Measurements from ENCODE around the gene TCEAL7.

DNA sequence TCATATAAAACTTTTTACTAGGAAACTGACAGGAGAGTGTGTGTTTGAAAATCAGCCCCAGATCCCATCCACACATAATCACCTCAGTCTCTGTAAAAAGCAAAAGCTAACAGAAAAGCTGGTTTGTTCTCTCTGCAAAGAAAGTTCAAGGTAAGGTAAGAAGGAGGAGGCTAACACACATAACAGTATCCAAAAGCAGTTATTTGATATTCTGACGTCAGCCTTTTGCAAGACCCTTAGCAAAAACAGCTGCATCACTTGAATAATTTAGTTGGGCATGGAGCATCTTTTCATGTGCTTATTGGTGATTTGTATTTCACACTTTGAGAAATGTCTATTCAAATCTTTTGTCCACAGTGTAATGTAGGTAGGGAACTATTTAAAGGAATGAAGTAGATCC is 31.8 kb downstream of the TCEAL7 start:
- TF ChIP-seq, protein P1, sequence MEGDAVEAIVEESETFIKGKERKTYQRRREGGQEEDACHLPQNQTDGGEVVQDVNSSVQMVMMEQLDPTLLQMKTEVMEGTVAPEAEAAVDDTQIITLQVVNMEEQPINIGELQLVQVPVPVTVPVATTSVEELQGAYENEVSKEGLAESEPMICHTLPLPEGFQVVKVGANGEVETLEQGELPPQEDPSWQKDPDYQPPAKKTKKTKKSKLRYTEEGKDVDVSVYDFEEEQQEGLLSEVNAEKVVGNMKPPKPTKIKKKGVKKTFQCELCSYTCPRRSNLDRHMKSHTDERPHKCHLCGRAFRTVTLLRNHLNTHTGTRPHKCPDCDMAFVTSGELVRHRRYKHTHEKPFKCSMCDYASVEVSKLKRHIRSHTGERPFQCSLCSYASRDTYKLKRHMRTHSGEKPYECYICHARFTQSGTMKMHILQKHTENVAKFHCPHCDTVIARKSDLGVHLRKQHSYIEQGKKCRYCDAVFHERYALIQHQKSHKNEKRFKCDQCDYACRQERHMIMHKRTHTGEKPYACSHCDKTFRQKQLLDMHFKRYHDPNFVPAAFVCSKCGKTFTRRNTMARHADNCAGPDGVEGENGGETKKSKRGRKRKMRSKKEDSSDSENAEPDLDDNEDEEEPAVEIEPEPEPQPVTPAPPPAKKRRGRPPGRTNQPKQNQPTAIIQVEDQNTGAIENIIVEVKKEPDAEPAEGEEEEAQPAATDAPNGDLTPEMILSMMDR (IDR thresholded peaks at IDR 0.05), result no peak
- TF ChIP-seq POLR2A (IDR thresholded peaks at IDR 0.05), result no peak

All from tibial nerve (tissue), 3 donors.